ENCODE measurements around the gene HMGCL. TPM values are rescaled to one million over a fixed set of nuclear protein-coding genes. Genes with fewer than 3 reads are reported as not detected.

The HMGCL gene
- total and polyA plus RNA-seq, 2 of the 13 experiments (the other 11 are each of a cell fraction or from before 2014, with no cell fraction given): 21.3 to 41.4 TPM

DNA sequence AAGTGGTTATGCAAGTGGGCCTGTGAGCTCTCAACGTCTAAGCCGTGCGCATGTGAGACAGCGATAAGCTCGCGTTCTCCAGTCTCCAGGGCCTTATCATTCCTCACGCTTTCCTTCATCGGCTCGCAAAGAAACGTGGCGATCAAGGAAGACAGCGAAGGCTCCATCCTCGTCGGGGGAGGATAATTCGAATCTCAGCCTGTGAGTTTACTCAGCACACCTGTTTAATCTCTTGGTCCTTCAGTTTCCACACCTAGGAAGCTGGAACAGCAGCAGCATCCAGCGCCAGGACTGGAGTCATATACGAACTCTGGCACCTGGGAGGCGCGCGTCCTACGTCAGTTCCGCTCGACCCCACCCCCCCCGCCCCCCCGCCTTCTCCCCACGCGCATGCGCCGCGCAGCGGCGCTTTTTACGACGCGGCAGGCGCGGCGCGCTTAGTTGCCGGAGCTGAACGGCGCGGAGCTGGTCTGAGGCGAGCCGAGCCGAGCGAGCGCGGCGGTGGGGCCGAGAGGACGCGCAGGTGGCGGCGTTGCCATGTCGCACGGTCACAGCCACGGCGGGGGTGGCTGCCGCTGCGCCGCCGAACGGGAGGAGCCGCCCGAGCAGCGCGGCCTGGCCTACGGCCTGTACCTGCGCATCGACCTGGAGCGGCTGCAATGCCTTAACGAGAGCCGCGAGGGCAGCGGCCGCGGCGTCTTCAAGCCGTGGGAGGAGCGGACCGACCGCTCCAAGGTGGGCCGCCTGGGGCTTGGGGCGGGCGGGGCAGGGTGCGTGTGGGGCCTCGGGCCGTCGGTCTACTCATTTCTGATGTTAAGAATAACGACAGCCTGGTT lies 47.0 kb downstream of the HMGCL start, which contains the start of gene PITHD1 (continued):
- TF ChIP-seq SIN3B (IDR thresholded peaks at IDR 0.05; ENCODE audit: low read length) (peak; percentile 65), ZKSCAN1 (IDR thresholded peaks at IDR 0.05; ENCODE audit: low read length) (no peak), ZNF703 (CRISPR knock-in tag; IDR thresholded peaks at IDR 0.05; ENCODE audit: borderline replicate concordance) (peak; percentile 39; the same call in 1 of the 2 replicates), HNRNPK (IDR thresholded peaks at IDR 0.05; ENCODE audit: low read depth, low read length, poor library complexity, severe bottlenecking) (peak; percentile 26), ZNF562 (CRISPR knock-in tag; IDR thresholded peaks at IDR 0.05; ENCODE audit: borderline replicate concordance) (no peak), ZNF614 (CRISPR knock-in tag; IDR thresholded peaks at IDR 0.05; ENCODE audit: borderline replicate concordance) (peak; percentile 60; the same call in 1 of the 2 replicates), ZNF207 (IDR thresholded peaks at IDR 0.05; ENCODE audit: borderline replicate concordance) (no peak), TOPORS (CRISPR knock-in tag; IDR thresholded peaks at IDR 0.05) (peak; percentile 9; the same call in 1 of the 2 replicates), PITX1 (CRISPR knock-in tag; IDR thresholded peaks at IDR 0.05) (peak; percentile 65; the same call in 1 of the 2 replicates), MBD4 (IDR thresholded peaks at IDR 0.05; ENCODE audit: borderline replicate concordance, low read length) (no peak), ZNF761 (CRISPR knock-in tag; conservative IDR thresholded peaks at IDR 0.05) (0 out of 2 replicates have a peak, but pooled peaks have one; percentile 4), ZIK1 (CRISPR knock-in tag; IDR thresholded peaks at IDR 0.05; ENCODE audit: borderline replicate concordance, low read depth) (peak; percentile 55; the same call in 1 of the 2 replicates), TEAD3 (CRISPR knock-in tag; optimal IDR thresholded peaks at IDR 0.05; ENCODE audit: borderline replicate concordance) (peak; percentile 26), ZNF768 (CRISPR knock-in tag; IDR thresholded peaks at IDR 0.05) (peak; percentile 54; the same call in 1 of the 2 replicates), HNRNPL (IDR thresholded peaks at IDR 0.05; ENCODE audit: low read depth, low read length) (no peak), ZNF34 (CRISPR knock-in tag; IDR thresholded peaks at IDR 0.05; ENCODE audit: borderline replicate concordance) (no peak), ZNF136 (CRISPR knock-in tag; IDR thresholded peaks at IDR 0.05; ENCODE audit: low read depth) (no peak), ZSCAN31 (CRISPR knock-in tag; IDR thresholded peaks at IDR 0.05; ENCODE audit: low read depth) (peak; percentile 83), MAFG (CRISPR knock-in tag; IDR thresholded peaks at IDR 0.05) (no peak), SNAI1 (CRISPR knock-in tag; IDR thresholded peaks at IDR 0.05; ENCODE audit: borderline replicate concordance) (peak; percentile 75; the same call in 1 of the 2 replicates), KLF12 (CRISPR knock-in tag; IDR thresholded peaks at IDR 0.05; ENCODE audit: borderline replicate concordance) (peak; percentile 66; the same call in 1 of the 2 replicates)
- TF ChIP-seq, protein P1, sequence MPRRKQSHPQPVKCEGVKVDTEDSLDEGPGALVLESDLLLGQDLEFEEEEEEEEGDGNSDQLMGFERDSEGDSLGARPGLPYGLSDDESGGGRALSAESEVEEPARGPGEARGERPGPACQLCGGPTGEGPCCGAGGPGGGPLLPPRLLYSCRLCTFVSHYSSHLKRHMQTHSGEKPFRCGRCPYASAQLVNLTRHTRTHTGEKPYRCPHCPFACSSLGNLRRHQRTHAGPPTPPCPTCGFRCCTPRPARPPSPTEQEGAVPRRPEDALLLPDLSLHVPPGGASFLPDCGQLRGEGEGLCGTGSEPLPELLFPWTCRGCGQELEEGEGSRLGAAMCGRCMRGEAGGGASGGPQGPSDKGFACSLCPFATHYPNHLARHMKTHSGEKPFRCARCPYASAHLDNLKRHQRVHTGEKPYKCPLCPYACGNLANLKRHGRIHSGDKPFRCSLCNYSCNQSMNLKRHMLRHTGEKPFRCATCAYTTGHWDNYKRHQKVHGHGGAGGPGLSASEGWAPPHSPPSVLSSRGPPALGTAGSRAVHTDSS (CRISPR knock-in tag; conservative IDR thresholded peaks at IDR 0.05): 0 out of 2 replicates have a peak, but pooled peaks have one; percentile 21
- TF ChIP-seq, protein P2, sequence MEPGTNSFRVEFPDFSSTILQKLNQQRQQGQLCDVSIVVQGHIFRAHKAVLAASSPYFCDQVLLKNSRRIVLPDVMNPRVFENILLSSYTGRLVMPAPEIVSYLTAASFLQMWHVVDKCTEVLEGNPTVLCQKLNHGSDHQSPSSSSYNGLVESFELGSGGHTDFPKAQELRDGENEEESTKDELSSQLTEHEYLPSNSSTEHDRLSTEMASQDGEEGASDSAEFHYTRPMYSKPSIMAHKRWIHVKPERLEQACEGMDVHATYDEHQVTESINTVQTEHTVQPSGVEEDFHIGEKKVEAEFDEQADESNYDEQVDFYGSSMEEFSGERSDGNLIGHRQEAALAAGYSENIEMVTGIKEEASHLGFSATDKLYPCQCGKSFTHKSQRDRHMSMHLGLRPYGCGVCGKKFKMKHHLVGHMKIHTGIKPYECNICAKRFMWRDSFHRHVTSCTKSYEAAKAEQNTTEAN (CRISPR knock-in tag; conservative IDR thresholded peaks at IDR 0.05): peak; percentile 63; the same call in 1 of the 2 replicates
- TF ChIP-seq, protein P3, sequence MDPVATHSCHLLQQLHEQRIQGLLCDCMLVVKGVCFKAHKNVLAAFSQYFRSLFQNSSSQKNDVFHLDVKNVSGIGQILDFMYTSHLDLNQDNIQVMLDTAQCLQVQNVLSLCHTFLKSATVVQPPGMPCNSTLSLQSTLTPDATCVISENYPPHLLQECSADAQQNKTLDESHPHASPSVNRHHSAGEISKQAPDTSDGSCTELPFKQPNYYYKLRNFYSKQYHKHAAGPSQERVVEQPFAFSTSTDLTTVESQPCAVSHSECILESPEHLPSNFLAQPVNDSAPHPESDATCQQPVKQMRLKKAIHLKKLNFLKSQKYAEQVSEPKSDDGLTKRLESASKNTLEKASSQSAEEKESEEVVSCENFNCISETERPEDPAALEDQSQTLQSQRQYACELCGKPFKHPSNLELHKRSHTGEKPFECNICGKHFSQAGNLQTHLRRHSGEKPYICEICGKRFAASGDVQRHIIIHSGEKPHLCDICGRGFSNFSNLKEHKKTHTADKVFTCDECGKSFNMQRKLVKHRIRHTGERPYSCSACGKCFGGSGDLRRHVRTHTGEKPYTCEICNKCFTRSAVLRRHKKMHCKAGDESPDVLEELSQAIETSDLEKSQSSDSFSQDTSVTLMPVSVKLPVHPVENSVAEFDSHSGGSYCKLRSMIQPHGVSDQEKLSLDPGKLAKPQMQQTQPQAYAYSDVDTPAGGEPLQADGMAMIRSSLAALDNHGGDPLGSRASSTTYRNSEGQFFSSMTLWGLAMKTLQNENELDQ (CRISPR knock-in tag; IDR thresholded peaks at IDR 0.05; ENCODE audit: borderline replicate concordance): no peak
